GM10847 (cell line): Measurements from ENCODE around the gene SYNCRIP.

Experiments used
- POLR2A ChIP-seq: IDR thresholded peaks from 2 replicates; pipeline ENCODE4 v1.6.1; 2011; ENCODE audit not compliant: insufficient read length; ENCODE audit errors: extremely low read depth

Gene SYNCRIP

GRCh38 chr6:85580118-85580877 is 62.4 kb downstream of the SYNCRIP start:
- no peak for TF ChIP-seq POLR2A

DNA sequence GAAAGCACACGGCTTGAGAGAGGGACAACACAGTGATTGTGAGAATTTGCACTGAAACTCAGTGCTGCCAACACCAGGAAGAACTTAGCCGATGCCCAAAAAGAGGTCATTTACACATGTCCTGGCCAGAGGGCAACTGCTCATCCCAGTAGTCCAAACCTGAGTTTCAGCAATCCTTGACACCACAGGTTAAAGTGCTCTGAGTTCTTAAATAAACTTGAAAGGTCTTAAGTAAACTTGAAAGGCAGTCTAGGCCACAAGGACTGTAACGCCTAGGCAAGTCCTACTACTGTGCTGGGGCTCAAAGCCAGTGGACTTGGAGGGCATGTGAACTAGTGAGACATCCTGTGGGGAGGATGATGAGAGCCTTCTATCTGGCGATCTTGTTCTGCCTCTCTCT is 63.1 kb downstream of the SYNCRIP start:
- no peak for TF ChIP-seq POLR2A

- no peak for TF ChIP-seq POLR2A
Measured at GRCh38 chr6:85576476-85576875, 66.2 kb downstream of the SYNCRIP start.

- no peak for TF ChIP-seq POLR2A
Measured at GRCh38 chr6:85574932-85575598, 67.6 kb downstream of the SYNCRIP start.

DNA sequence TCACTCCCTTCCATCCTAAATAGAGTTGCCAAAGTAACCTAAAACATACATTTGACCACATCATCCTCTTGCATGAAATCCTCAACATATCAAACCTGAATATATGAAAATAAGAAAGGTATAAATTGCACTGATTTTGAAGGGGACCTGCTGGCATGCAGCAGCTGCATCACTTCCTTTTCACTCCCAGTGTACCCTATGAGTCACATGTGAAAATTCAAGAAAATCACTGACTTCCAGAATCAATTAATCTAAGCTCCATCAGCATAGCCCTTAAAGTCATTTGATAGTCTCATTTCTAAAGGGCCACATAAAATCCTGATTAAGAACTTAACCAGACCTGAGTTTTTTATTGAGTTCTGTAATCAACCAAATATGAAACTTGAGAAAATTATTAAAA is 73.4 kb downstream of the SYNCRIP start:
- no peak for TF ChIP-seq POLR2A

DNA sequence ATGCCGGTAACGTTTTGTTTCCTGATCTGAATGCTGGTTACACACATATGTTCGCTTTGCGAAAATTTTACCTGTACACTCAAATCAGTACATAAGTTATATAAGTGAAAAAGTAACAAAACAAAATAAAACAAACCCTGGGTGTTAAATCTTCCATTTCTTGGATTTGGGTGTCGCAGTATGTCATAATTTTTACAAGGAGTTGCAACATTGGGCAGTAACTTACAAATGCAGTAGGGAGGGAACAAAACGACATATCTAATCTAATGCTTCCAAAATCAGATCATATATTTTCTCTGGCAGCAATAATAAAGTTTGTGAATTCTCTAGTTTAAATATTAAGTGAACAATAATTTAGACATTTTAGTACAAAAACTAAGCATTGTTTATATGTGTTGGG is 74.3 kb downstream of the SYNCRIP start:
- TF ChIP-seq POLR2A = no peak

DNA sequence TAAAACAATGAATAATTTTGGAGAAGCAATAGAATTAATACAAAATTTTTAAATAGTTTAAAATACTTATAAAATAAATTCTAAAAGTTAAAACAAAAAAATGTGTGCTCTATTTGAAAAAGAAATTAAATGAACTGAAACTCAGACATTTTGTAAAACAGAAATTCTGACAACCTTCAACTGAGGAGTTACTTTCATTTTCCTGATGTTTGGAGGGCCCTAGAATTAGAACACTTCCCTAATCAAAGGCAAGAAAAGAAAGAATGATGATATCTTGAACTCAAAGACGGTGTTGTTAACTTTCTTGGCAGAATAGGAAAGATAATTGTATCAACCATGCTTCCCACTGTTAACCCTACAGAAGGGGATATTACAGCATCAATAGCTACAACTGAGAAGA is 77.0 kb downstream of the SYNCRIP start:
- no peak for TF ChIP-seq POLR2A
